ENCODE measurements around the gene CHID1.

The CHID1 gene

GRCh38 chr11:868394-868793 is 42.2 kb downstream of the CHID1 start:
- no peaks in the 10 kb centered on the region for H3K27me3 ChIP-seq (replicated peaks; ENCODE audit: control insufficient read depth, insufficient read depth, low read length)
- H3K9ac ChIP-seq (ENCODE audit: low read length): no peak overlapping the region
- H3K9me3 ChIP-seq (ENCODE audit: control insufficient read depth, low read length): no peaks in the 10 kb centered on the region
- no peak for DNase-seq (ENCODE audit: low read depth)
- no peak overlapping the region for H3K4me3 ChIP-seq (ENCODE audit: low read length)
- H3K36me3 ChIP-seq (ENCODE audit: control insufficient read depth, insufficient read depth, low read length, severe bottlenecking): peaks cover 18% of the 10 kb centered on the region
- peaks cover 3% of the 10 kb centered on the region for H3K4me1 ChIP-seq (ENCODE audit: control insufficient read depth, insufficient read depth, low read length)

GRCh38 chr11:867856-868358 is 42.7 kb downstream of the CHID1 start:
- no peak for DNase-seq (ENCODE audit: low read depth)
- H3K9me3 ChIP-seq (ENCODE audit: control insufficient read depth, low read length): no peaks in the 10 kb centered on the region
- H3K4me1 ChIP-seq (ENCODE audit: control insufficient read depth, insufficient read depth, low read length): peaks cover 3% of the 10 kb centered on the region
- H3K4me3 ChIP-seq (ENCODE audit: low read length): no peak overlapping the region
- H3K27me3 ChIP-seq (replicated peaks; ENCODE audit: control insufficient read depth, insufficient read depth, low read length): no peaks in the 10 kb centered on the region
- peaks cover 18% of the 10 kb centered on the region for H3K36me3 ChIP-seq (ENCODE audit: control insufficient read depth, insufficient read depth, low read length, severe bottlenecking)
- no peak overlapping the region for H3K9ac ChIP-seq (ENCODE audit: low read length)

GRCh38 chr11:866481-866880 is 44.1 kb downstream of the CHID1 start:
- DNase-seq (ENCODE audit: low read depth): no peak
- Histone ChIP-seq H3K9ac (ENCODE audit: low read length) (no peak overlapping the region), H3K9me3 (ENCODE audit: control insufficient read depth, low read length) (no peaks in the 10 kb centered on the region), H3K4me1 (ENCODE audit: control insufficient read depth, insufficient read depth, low read length) (no peaks in the 10 kb centered on the region), H3K27me3 (replicated peaks; ENCODE audit: control insufficient read depth, insufficient read depth, low read length) (no peaks in the 10 kb centered on the region), H3K4me3 (ENCODE audit: low read length) (no peak overlapping the region), H3K36me3 (ENCODE audit: control insufficient read depth, insufficient read depth, low read length, severe bottlenecking) (peaks cover 18% of the 10 kb centered on the region)

GRCh38 chr11:865462-866430 is 44.9 kb downstream of the CHID1 start:
- no peaks in the 10 kb centered on the region for H3K9me3 ChIP-seq (ENCODE audit: control insufficient read depth, low read length)
- H3K27me3 ChIP-seq (replicated peaks; ENCODE audit: control insufficient read depth, insufficient read depth, low read length): no peaks in the 10 kb centered on the region
- no peak for DNase-seq (ENCODE audit: low read depth)
- no peak overlapping the region for H3K9ac ChIP-seq (ENCODE audit: low read length)
- H3K4me3 ChIP-seq (ENCODE audit: low read length): no peak overlapping the region
- peaks cover 18% of the 10 kb centered on the region for H3K36me3 ChIP-seq (ENCODE audit: control insufficient read depth, insufficient read depth, low read length, severe bottlenecking)
- H3K4me1 ChIP-seq (ENCODE audit: control insufficient read depth, insufficient read depth, low read length): no peaks in the 10 kb centered on the region

- H3K27me3 ChIP-seq (replicated peaks; ENCODE audit: control insufficient read depth, insufficient read depth, low read length): no peaks in the 10 kb centered on the region
- peaks cover 18% of the 10 kb centered on the region for H3K36me3 ChIP-seq (ENCODE audit: control insufficient read depth, insufficient read depth, low read length, severe bottlenecking)
- no peaks in the 10 kb centered on the region for H3K9me3 ChIP-seq (ENCODE audit: control insufficient read depth, low read length)
- H3K9ac ChIP-seq (ENCODE audit: low read length): no peak overlapping the region
- peaks cover 4% of the 10 kb centered on the region for H3K4me1 ChIP-seq (ENCODE audit: control insufficient read depth, insufficient read depth, low read length)
- DNase-seq (ENCODE audit: low read depth): no peak
- no peak overlapping the region for H3K4me3 ChIP-seq (ENCODE audit: low read length)
These were observed 45.7 kb downstream of the CHID1 start for GRCh38 chr11:864898-865297.

- DNase-seq (ENCODE audit: low read depth): no peak
- Histone ChIP-seq H3K4me3 (ENCODE audit: low read length) (no peak overlapping the region), H3K9me3 (ENCODE audit: control insufficient read depth, low read length) (no peaks in the 10 kb centered on the region), H3K27me3 (replicated peaks; ENCODE audit: control insufficient read depth, insufficient read depth, low read length) (no peaks in the 10 kb centered on the region), H3K4me1 (ENCODE audit: control insufficient read depth, insufficient read depth, low read length) (peaks cover 10% of the 10 kb centered on the region), H3K36me3 (ENCODE audit: control insufficient read depth, insufficient read depth, low read length, severe bottlenecking) (peaks cover 18% of the 10 kb centered on the region), H3K9ac (ENCODE audit: low read length) (no peak overlapping the region)
These were observed 46.4 kb downstream of the CHID1 start for GRCh38 chr11:863910-864827.

- Histone ChIP-seq H3K36me3 (ENCODE audit: control insufficient read depth, insufficient read depth, low read length, severe bottlenecking) (peaks cover 18% of the 10 kb centered on the region), H3K9me3 (ENCODE audit: control insufficient read depth, low read length) (no peaks in the 10 kb centered on the region), H3K4me3 (ENCODE audit: low read length) (no peak overlapping the region), H3K9ac (ENCODE audit: low read length) (no peak overlapping the region), H3K27me3 (replicated peaks; ENCODE audit: control insufficient read depth, insufficient read depth, low read length) (no peaks in the 10 kb centered on the region), H3K4me1 (ENCODE audit: control insufficient read depth, insufficient read depth, low read length) (peaks cover 10% of the 10 kb centered on the region)
- no peak for DNase-seq (ENCODE audit: low read depth)
These were observed 47.3 kb downstream of the CHID1 start for GRCh38 chr11:863023-863909.

- Histone ChIP-seq H3K9me3 (ENCODE audit: control insufficient read depth, low read length) (no peaks in the 10 kb centered on the region), H3K9ac (ENCODE audit: low read length) (no peak overlapping the region), H3K4me1 (ENCODE audit: control insufficient read depth, insufficient read depth, low read length) (peaks cover 10% of the 10 kb centered on the region), H3K4me3 (ENCODE audit: low read length) (no peak overlapping the region), H3K36me3 (ENCODE audit: control insufficient read depth, insufficient read depth, low read length, severe bottlenecking) (peaks cover 18% of the 10 kb centered on the region), H3K27me3 (replicated peaks; ENCODE audit: control insufficient read depth, insufficient read depth, low read length) (no peaks in the 10 kb centered on the region)
- no peak for DNase-seq (ENCODE audit: low read depth)
These were observed 48.0 kb downstream of the CHID1 start for GRCh38 chr11:862696-863022.

GRCh38 chr11:862081-862661 is 48.4 kb downstream of the CHID1 start:
- Histone ChIP-seq H3K27me3 (replicated peaks; ENCODE audit: control insufficient read depth, insufficient read depth, low read length) (no peaks in the 10 kb centered on the region), H3K4me1 (ENCODE audit: control insufficient read depth, insufficient read depth, low read length) (peaks cover 10% of the 10 kb centered on the region), H3K36me3 (ENCODE audit: control insufficient read depth, insufficient read depth, low read length, severe bottlenecking) (peaks cover 18% of the 10 kb centered on the region), H3K9ac (ENCODE audit: low read length) (no peak overlapping the region), H3K4me3 (ENCODE audit: low read length) (no peak overlapping the region), H3K9me3 (ENCODE audit: control insufficient read depth, low read length) (no peaks in the 10 kb centered on the region)
- DNase-seq (ENCODE audit: low read depth): peak; percentile 30

- peaks cover 10% of the 10 kb centered on the region for H3K4me1 ChIP-seq (ENCODE audit: control insufficient read depth, insufficient read depth, low read length)
- DNase-seq (ENCODE audit: low read depth): no peak
- H3K27me3 ChIP-seq (replicated peaks; ENCODE audit: control insufficient read depth, insufficient read depth, low read length): no peaks in the 10 kb centered on the region
- no peak overlapping the region for H3K4me3 ChIP-seq (ENCODE audit: low read length)
- H3K9ac ChIP-seq (ENCODE audit: low read length): no peak overlapping the region
- H3K36me3 ChIP-seq (ENCODE audit: control insufficient read depth, insufficient read depth, low read length, severe bottlenecking): peaks cover 18% of the 10 kb centered on the region
- H3K9me3 ChIP-seq (ENCODE audit: control insufficient read depth, low read length): no peaks in the 10 kb centered on the region
These were observed 49.5 kb downstream of the CHID1 start for GRCh38 chr11:861105-861479.
